Liver (tissue), 9 donors: ENCODE measurements around the gene NSL1. TPM values are rescaled to one million over a fixed set of nuclear protein-coding genes. Genes with fewer than 3 reads are reported as not detected.

Experiments
- DNase-seq: peaks from one replicate; pipeline ENCODE4 v3.0.0-alpha.2; 2017; ENCODE audit warnings: low spot score
- H3K27ac ChIP-seq, 2 donors: one replicate each; pipeline ENCODE4 v1.7.0; 2013; ENCODE audit warnings: inconsistent platforms in 2 of 2, low read length in 2 of 2, control low read depth in 1 of 2, low read depth in 1 of 2, mild to moderate bottlenecking in 1 of 2
- H3K27me3 ChIP-seq, 4 donors: one replicate each; pipeline versions ENCODE4 v1.6.1 to v1.7.0; 2013; ENCODE audit warnings: low read length in 3 of 4, inconsistent platforms in 1 of 4, mild to moderate bottlenecking in 1 of 4, moderate library complexity in 1 of 4; ENCODE audit not compliant: control insufficient read depth in 4 of 4, insufficient read depth in 4 of 4
- H3K36me3 ChIP-seq, 4 donors: one replicate each; pipeline versions ENCODE4 v1.6.1 to v1.7.0; 2013; ENCODE audit warnings: low read length in 3 of 4, mild to moderate bottlenecking in 3 of 4, low read depth in 1 of 4, moderate library complexity in 1 of 4; ENCODE audit not compliant: control insufficient read depth in 4 of 4, insufficient read depth in 3 of 4
- H3K4me1 ChIP-seq, 4 donors: one replicate each; pipeline versions ENCODE4 v1.6.1 to v1.7.0; 2013; ENCODE audit warnings: low read length in 3 of 4, mild to moderate bottlenecking in 3 of 4, moderate library complexity in 1 of 4; ENCODE audit not compliant: control insufficient read depth in 4 of 4, insufficient read depth in 4 of 4
- H3K4me3 ChIP-seq, 3 donors: one replicate each; pipeline versions ENCODE4 v1.6.1 to v1.7.0; 2013; ENCODE audit warnings: low read length in 3 of 3, control low read depth in 1 of 3, low read depth in 1 of 3, mild to moderate bottlenecking in 1 of 3
- H3K9ac ChIP-seq, 2 donors: one replicate each; pipeline ENCODE4 v1.7.0; 2013; ENCODE audit warnings: low read length in 2 of 2, mild to moderate bottlenecking in 2 of 2, moderate library complexity in 2 of 2, control low read depth in 1 of 2, low read depth in 1 of 2
- H3K9me3 ChIP-seq, 4 donors: one replicate each; pipeline versions ENCODE4 v1.6.1 to v1.7.0; 2013; ENCODE audit warnings: low read length in 3 of 4; ENCODE audit not compliant: control insufficient read depth in 4 of 4
- ATF3 ChIP-seq: IDR thresholded peaks from 2 replicates; pipeline ENCODE4 v1.6.1; 2016; ENCODE audit warnings: antibody characterized with exemption
- CTCF ChIP-seq: fragments of 150-350 bp; IDR thresholded peaks from 2 replicates; pipeline ENCODE4 v1.5.1; 2017; ENCODE audit warnings: improper control_type of control experiment, low read depth, low read length; ENCODE audit not compliant: missing input control
- EGR1 ChIP-seq, 2 donors: IDR thresholded peaks; 2 replicates each; pipeline ENCODE4 v1.6.1; 2016 to 2018; ENCODE audit warnings: antibody characterized with exemption in 2 of 2, low read depth in 2 of 2
- FOXA2 ChIP-seq: IDR thresholded peaks from 2 replicates; pipeline ENCODE4 v1.6.1; 2016; ENCODE audit warnings: antibody characterized with exemption
- HNF4A ChIP-seq, 2 donors: conservative IDR thresholded peaks; 2 replicates each; pipeline ENCODE4 v1.6.1; 2016; ENCODE audit warnings: antibody characterized with exemption in 2 of 2, mild to moderate bottlenecking in 2 of 2
- HNF4G ChIP-seq: IDR thresholded peaks from 2 replicates; pipeline ENCODE4 v1.6.1; 2016; ENCODE audit warnings: antibody characterized with exemption
- JUND ChIP-seq, 2 donors: IDR thresholded peaks; 2 replicates each; pipeline ENCODE4 v1.6.1; 2016; ENCODE audit warnings: antibody characterized with exemption in 2 of 2
- MAX ChIP-seq: IDR thresholded peaks from 2 replicates; pipeline ENCODE4 v1.6.1; 2016; ENCODE audit warnings: antibody characterized with exemption
- NR2F2 ChIP-seq: IDR thresholded peaks from 2 replicates; pipeline ENCODE4 v1.6.1; 2016; ENCODE audit warnings: antibody characterized with exemption
- RAD21 ChIP-seq, 2 donors: IDR thresholded peaks; 2 replicates each; pipeline ENCODE4 v1.6.1; 2016; ENCODE audit warnings: antibody characterized with exemption in 2 of 2, mild to moderate bottlenecking in 2 of 2
- REST ChIP-seq: IDR thresholded peaks from 2 replicates; pipeline ENCODE4 v1.6.1; 2016; ENCODE audit warnings: antibody characterized with exemption, mild to moderate bottlenecking
- SP1 ChIP-seq: IDR thresholded peaks from 2 replicates; pipeline ENCODE4 v1.6.1; 2018; ENCODE audit warnings: antibody characterized with exemption, mild to moderate bottlenecking
- TAF1 ChIP-seq: conservative IDR thresholded peaks from 2 replicates; pipeline ENCODE4 v1.6.1; 2016; ENCODE audit warnings: antibody characterized with exemption, mild to moderate bottlenecking
- YY1 ChIP-seq: IDR thresholded peaks from 2 replicates; pipeline ENCODE4 v1.6.1; 2016; ENCODE audit warnings: antibody characterized with exemption, mild to moderate bottlenecking
- ZBTB33 ChIP-seq: IDR thresholded peaks from 2 replicates; pipeline ENCODE4 v1.6.1; 2016; ENCODE audit warnings: antibody characterized with exemption
- WGBS: extraction: QIAGEN DNeasy Blood & Tissue Kit; methylation state at CpG from one replicate; pipeline ENCODE4 v1.1.7; 2013; 5-methylcytosine and 5-hydroxymethylcytosine counted together
- polyA plus RNA-seq, 2 donors: library from polyadenylated mRNA; stranded (reverse) in 1 of 2; unstranded in 1 of 2; fragments of 200-250 nt in 1 of 2; fragments of >200 nt in 1 of 2; fragmentation: Nextera tagmentation in 1 of 2; extraction: Ambion mirVana in 1 of 2; gene quantifications; one replicate each; pipeline versions ENCODE4 v1.2.1 to v1.2.3, GENCODE V29; 2013 to 2015
- total RNA-seq, 2 donors: library from RNA; depleted of rRNA; stranded (reverse); fragments of >200 nt; gene quantifications; one replicate each; pipeline ENCODE4 v1.2.3, GENCODE V29; 2014
- donor health status: healthy.
- donor health status: healthy.
- donor health status: healthy.
- donor health status: healthy.
- donor health status: healthy.

Gene NSL1
- total and polyA plus RNA-seq, 4 donors = 17.2 to 31.3 (median 18.7) TPM

GRCh38 chr1:212828395-212828794 lies 36.8 kb upstream of the NSL1 start (continued):
- no peak for TF ChIP-seq ATF3
- no peak for TF ChIP-seq JUND (IDR thresholded peaks at IDR 0.05)
- TF ChIP-seq HNF4G = no peak
- TF ChIP-seq MAX = no peak
- TF ChIP-seq TAF1 = no peak
- no peak for TF ChIP-seq CTCF
- no peak for TF ChIP-seq EGR1 (IDR thresholded peaks at IDR 0.05; ENCODE audit: low read depth in 2 of 2)

- Histone ChIP-seq H3K9ac (no peak overlapping the region), H3K9me3 (peaks cover 3 to 10% (median 8%) of the 10 kb centered on the region in 4 donors), H3K4me3 (no peak overlapping the region), H3K27me3 (no peaks in the 10 kb centered on the region), H3K36me3 (no peaks in the 10 kb centered on the region), H3K4me1 (no peaks in the 10 kb centered on the region), H3K27ac (no peak overlapping the region)
- TF ChIP-seq SP1 (no peak), YY1 (no peak), ZBTB33 (no peak), RAD21 (IDR thresholded peaks at IDR 0.05) (no peak), HNF4A (conservative IDR thresholded peaks at IDR 0.05) (peak in 1 of 2 donors; percentile 7), ATF3 (no peak), CTCF (no peak), FOXA2 (no peak)
- DNase-seq = no peak
- WGBS = 39% methylated on average over 5 of the region's 5 CpGs
Measured at GRCh38 chr1:212827831-212828278, 36.3 kb upstream of the NSL1 start.

- H3K27me3 ChIP-seq = no peaks in the 10 kb centered on the region
- DNase-seq = no peak
- H3K4me1 ChIP-seq = no peaks in the 10 kb centered on the region
- TF ChIP-seq RAD21 (IDR thresholded peaks at IDR 0.05) (no peak), HNF4G (no peak), REST (no peak), NR2F2 (no peak), TAF1 (no peak), SP1 (no peak), EGR1 (IDR thresholded peaks at IDR 0.05; ENCODE audit: low read depth in 2 of 2) (no peak)
- H3K27ac ChIP-seq = no peak overlapping the region
- H3K4me3 ChIP-seq = no peak overlapping the region
- H3K9ac ChIP-seq = no peak overlapping the region
- 90% methylated on average over 4 of the region's 4 CpGs for WGBS
- H3K36me3 ChIP-seq = no peaks in the 10 kb centered on the region
- peaks cover 3 to 10% (median 8%) of the 10 kb centered on the region in 4 donors for H3K9me3 ChIP-seq
Measured at GRCh38 chr1:212827171-212827776, 35.7 kb upstream of the NSL1 start.
